Measurements from ENCODE around the gene SRMS.

- TF ChIP-seq CTCF (IDR thresholded peaks at IDR 0.05; ENCODE audit: low read depth, low read length) (no peak), EZH2phosphoT487 (IDR thresholded peaks at IDR 0.05; ENCODE audit: low read depth) (no peak)
Observed at GRCh38 chr20:63596423-63596822, 48.9 kb upstream of the SRMS start.

Data from OCI-LY3 (cell line).